NOMO-1 (cell line): Measurements from ENCODE around the gene STAT3.
"Not testable (repeated sequence)": the region's sequence is repeated elsewhere in the genome, so short reads cannot be mapped to it uniquely, and the experiment has no call there.

Source experiments
- DNase-seq, 2 experiments: peaks; one replicate each; lab custom pipeline; 2025; ENCODE audit not compliant: unreplicated experiment in 2 of 2; lab: John Stamatoyannopoulos, UW

Gene STAT3

GRCh38 chr17:42317967-42318366, 70.3 kb downstream of the STAT3 start:
- DNase-seq: not testable (repeated sequence)

- DNase-seq: no peak
These were observed 70.9 kb downstream of the STAT3 start for GRCh38 chr17:42317266-42317845.

DNA sequence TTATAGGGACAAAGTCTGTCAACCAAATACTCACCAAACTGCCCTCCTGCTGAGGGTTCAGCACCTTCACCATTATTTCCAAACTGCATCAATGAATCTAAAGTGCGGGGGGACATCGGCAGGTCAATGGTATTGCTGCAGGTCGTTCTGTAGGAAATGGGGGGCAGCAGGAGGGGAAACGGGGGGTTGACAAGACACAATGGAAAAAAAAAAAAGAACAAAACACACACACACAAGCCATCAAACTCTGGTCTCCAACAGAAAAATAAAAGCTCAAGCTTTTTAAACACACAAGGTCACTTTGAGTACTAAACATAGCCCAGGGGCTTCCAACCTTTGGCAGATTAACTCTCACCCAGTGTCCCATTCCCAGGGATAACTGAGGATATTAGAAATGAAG, 71.5 kb downstream of the STAT3 start:
- DNase-seq: no peak

DNA sequence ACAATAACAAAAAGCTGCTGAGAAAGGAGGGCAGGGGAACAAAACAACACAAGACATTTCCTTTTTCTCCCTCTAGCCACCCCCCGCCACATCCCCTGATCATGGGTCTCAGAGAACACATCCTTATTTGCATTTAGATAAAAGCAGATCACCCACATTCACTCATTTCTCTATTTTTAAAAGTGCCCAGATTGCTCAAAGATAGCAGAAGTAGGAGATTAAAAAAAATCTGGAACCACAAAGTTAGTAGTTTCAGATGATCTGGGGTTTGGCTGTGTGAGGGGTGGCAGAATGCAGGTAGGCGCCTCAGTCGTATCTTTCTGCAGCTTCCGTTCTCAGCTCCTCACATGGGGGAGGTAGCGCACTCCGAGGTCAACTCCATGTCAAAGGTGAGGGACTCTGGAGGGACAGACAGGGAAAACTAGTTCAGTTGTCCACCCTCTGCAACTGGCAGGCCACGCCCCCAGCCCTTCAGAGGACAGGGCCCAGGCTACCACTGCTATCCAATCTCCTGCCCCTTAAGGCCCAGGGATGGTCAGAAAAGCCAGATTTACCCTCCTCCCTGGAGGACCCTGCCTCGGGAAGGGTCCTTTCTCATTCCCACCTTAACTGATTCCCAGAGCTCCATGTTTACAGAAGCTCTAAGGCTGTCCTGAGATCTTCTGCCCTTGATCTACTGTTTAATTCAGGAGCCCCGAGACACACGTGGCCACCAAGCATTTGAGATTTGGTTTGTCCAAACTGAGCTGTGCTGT, 72.7 kb downstream of the STAT3 start:
- no peak for DNase-seq

DNA sequence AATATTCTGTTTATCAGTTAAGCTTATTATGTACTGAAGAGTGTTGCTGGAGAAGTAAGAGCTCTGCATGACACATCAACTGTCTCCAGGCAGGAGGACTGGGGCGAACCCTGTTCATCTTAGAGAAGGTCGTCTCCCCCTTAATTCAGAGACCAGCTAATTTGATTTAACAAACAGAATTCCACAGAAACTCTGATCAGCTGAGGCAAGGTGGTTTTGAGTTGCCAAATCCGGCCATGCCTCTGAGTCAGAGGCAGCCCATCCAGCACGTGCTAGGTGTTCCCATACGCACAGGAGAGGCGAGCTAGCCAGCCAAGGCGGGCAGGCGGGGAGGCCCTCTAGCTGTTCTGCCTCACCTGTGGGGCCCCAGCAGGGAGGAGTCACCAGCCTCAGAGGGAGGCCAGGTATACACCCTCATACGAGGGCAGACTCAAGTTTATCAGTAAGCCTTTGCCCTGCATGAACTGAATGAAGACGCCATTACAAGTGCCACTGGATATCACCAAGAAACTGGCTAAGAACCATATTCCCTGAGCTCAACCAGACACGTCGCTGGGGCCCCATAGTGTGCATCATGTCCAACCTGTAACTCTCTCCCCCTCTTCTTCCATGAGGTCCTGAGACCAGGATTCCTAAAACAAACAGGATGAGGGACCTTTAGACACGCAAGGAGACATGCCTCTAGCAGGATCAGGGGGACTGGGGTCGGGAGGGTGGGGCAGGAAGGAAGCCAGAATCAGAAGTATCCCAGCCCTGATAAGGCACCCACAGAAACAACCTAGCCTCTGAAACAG, 74.3 kb downstream of the STAT3 start:
- DNase-seq: no peak

DNA sequence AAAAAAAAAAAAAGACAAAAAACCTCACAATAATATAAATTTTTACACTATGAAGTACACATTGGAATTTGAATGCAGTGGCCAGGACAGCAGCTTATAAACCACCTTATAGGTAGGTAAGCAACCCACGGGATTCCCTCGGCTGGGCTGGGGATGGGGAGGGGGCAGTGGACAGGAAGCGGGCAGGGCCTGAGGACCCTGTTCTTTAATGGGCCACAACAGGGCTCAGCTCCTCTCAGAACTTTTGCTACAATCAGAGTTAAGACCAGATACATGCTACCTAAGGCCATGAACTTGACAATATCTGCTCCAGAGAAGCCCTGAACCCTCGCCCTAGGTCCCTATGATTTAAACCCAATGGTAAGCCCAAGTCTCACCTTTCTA, 74.9 kb downstream of the STAT3 start:
- DNase-seq: no peak

GRCh38 chr17:42312285-42313130, 75.7 kb downstream of the STAT3 start:
- DNase-seq: no peak

- no peak for DNase-seq
These were observed 76.3 kb downstream of the STAT3 start for GRCh38 chr17:42312035-42312284.

DNA sequence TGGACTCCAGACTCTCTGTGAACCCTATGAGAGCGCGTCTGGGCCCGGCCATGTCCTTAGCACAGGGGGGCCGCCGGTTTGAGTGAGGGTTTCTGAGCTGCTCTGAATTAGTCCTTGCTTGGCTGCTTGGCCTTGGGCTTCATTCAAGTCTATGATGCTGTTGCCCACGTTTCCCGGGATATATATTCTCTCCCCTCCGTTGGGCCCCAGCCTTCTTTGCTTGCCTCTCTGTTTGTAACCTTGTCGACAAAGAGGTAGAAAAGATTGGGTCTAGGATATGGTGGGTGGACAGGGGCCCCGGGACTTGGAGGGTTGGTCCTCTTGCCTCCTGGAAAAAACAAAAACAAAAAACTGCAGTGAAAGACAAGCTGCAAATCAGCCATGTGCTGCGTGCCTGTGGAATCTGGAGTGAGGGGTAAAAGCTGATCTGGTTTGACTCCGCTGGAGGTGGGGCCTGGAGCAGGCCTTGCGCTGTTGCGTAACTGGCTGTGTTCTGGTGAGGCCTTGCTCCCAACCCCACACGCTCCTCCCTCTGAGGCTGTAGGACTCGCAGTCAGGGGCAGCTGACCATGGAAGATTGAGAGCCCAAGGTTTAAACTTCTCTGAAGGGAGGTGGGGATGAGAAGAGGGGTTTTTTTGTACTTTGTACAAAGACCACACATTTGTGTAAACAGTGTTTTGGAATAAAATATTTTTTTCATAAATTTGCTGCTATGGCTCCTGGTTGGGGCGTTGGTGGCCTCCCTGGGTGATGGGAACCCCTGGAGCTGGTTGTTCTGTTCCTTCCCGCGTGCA, 76.8 kb downstream of the STAT3 start:
- DNase-seq: peak; percentile 80 to 92

DNA sequence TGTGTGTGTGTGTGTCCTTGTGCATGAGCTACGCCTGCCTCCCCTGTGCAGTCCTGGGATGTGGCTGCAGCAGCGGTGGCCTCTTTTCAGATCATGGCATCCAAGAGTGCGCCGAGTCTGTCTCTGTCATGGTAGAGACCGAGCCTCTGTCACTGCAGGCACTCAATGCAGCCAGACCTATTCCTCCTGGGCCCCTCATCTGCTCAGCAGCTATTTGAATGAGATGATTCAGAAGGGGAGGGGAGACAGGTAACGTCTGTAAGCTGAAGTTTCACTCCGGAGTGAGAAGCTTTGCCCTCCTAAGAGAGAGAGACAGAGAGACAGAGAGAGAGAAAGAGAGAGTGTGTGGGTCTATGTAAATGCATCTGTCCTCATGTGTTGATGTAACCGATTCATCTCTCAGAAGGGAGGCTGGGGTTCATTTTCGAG, 77.4 kb downstream of the STAT3 start:
- no peak for DNase-seq

DNA sequence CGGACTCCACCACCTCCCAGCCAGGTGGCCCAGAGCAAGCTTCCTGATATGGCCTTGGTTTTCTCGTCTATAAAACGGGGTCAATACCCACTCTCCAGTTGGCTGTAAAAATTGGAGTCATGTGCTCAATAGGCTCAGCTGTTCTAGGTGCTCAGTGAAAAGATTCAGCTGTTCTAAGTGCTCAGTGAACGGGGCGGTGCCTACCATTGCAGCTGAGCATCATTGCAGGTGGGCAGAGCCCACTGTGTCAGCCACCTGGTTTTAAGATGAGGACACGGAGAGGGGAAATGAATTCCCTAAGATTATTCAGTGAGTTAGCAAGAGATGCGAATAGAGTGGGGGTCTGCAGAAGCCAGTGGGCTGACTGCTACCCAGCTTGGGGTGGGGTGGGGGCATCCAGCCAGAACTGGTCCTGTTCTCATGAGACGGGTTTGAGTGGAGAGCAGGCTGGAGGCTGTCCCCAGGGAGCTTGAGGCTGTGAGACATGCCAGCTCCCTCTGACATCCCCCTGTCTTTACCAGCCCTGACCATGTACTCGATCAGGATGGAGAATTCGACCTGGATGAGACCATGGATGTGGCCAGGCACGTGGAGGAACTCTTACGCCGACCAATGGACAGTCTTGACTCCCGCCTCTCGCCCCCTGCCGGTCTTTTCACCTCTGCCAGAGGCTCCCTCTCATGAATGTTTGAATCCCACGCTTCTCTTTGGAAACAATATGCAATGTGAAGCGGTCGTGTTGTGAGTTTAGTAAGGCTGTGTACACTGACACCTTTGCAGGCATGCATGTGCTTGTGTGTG, 78.1 kb downstream of the STAT3 start:
- no peak for DNase-seq

- no peak for DNase-seq
These were observed 79.1 kb downstream of the STAT3 start for GRCh38 chr17:42309142-42309541.

GRCh38 chr17:42308446-42308845, 79.8 kb downstream of the STAT3 start:
- DNase-seq: no peak

DNA sequence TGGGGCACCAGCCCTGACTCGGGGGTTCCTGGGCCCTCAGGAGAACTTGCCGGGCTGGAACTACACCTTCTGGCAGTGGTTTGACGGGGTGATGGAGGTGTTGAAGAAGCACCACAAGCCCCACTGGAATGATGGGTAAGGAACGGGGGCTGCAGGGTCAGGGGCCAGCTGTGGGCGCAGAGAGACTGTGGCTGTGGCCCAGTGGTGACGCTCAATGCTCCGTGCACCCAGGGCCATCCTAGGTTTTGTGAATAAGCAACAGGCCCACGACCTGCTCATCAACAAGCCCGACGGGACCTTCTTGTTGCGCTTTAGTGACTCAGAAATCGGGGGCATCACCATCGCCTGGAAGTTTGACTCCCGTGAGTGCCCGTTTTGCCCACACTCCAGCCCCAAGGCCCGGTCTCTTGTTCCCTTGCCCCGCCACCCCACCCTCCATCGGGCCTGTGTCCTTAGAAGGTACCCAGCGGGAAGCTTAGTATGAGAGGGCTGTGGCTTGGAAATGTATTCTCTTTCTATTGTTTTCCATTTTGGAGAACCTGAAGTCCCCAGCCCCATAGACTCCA, 80.8 kb downstream of the STAT3 start:
- no peak for DNase-seq

DNA sequence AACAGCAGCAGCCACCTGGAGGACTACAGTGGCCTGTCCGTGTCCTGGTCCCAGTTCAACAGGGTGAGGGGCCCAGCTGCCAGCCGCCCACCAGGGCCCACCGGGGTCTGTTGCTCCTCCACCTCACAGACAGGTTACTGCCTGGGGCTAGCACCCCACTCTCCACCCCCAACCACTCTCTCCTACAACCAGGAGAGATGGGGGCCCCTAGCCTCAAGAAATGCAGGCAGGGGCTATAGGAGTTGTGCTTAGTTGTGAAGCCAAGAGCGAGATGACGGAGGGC, 81.9 kb downstream of the STAT3 start:
- DNase-seq: no peak

DNA sequence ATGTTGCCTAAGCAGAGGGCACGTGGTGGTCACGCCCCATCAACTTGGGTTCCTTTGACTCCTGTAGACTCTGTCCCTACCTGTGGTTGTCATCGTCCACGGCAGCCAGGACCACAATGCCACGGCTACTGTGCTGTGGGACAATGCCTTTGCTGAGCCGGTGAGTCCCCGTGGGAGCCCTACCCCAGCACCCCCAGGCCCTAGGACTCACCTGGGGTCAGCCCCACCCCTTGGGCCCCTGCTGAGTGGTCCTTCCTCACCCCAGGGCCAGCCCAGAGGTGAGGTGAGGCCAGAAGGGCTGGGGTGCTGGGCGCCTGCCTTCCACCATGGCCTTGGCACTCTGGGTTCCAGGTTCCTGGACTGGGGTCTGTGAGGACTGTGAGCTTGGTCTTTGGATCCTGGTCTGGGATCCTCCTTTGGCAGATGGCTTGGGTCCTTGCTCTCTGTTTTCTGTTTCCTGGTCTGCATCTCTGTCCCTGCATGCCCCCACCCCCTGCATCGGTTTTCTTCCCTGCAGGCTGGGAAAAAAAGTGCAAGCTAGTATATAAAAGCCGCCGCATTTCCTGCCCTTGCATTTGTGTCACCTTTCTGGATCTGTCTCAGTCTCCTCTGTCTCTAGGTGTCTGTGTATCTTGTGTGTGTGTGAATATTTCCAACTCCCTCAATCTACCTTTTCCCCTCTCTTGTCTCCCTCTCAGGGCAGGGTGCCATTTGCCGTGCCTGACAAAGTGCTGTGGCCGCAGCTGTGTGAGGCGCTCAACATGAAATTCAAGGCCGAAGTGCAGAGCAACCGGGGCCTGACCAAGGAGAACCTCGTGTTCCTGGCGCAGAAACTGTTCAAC, 82.5 kb downstream of the STAT3 start:
- no peak for DNase-seq

- not testable (repeated sequence) for DNase-seq
These were observed 83.3 kb downstream of the STAT3 start for GRCh38 chr17:42305031-42305330.

GRCh38 chr17:42304187-42305030, 83.8 kb downstream of the STAT3 start:
- DNase-seq: no peak
